Measurements from ENCODE around the gene GSTA4.
A peak's percentile ranks its signal among the peaks of the same experiment; 100 is the strongest.

Gene GSTA4

DNA sequence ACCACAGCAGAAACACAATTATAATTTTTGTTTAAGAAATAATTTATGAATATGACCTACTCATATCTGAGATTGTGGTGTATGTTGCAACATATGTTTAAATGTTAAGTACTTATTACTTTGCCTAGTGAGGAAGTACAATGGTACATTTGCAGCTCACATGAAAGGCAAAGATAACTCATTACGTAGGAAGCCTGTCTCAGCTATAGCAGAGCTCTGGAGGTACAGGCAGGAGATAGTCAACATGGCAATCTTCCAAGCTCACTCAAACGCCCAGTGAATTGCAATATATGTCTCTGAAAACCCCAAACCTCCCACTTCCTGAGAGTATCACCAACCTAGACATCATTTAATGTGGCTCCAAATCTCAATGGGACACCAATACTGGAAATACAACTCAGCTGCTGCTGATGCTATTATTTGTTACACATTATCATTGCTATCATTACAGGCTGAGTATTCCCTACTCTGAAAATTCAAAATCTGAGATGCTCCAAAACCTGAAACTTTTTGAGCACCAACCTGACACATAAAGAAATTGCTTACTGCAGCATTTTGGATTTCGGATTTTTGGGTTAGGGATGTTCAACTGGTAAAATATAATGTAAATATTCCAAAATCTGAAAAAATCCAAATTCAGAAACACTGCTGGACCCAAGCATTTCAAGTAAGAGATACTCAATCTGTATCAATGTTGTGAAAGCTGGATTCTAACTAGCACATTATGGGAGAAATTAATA lies 25.1 kb upstream of the GSTA4 start:
- no peak overlapping the region for H3K4me3 ChIP-seq (ENCODE audit: control insufficient read depth, low read depth, low read length)
- DNase-seq (ENCODE audit: low read depth): no peak
- TF ChIP-seq, protein P1, sequence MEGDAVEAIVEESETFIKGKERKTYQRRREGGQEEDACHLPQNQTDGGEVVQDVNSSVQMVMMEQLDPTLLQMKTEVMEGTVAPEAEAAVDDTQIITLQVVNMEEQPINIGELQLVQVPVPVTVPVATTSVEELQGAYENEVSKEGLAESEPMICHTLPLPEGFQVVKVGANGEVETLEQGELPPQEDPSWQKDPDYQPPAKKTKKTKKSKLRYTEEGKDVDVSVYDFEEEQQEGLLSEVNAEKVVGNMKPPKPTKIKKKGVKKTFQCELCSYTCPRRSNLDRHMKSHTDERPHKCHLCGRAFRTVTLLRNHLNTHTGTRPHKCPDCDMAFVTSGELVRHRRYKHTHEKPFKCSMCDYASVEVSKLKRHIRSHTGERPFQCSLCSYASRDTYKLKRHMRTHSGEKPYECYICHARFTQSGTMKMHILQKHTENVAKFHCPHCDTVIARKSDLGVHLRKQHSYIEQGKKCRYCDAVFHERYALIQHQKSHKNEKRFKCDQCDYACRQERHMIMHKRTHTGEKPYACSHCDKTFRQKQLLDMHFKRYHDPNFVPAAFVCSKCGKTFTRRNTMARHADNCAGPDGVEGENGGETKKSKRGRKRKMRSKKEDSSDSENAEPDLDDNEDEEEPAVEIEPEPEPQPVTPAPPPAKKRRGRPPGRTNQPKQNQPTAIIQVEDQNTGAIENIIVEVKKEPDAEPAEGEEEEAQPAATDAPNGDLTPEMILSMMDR (IDR thresholded peaks at IDR 0.05; ENCODE audit: control insufficient read depth, insufficient read depth, low read depth, low read length, missing control alignments): no peak

DNA sequence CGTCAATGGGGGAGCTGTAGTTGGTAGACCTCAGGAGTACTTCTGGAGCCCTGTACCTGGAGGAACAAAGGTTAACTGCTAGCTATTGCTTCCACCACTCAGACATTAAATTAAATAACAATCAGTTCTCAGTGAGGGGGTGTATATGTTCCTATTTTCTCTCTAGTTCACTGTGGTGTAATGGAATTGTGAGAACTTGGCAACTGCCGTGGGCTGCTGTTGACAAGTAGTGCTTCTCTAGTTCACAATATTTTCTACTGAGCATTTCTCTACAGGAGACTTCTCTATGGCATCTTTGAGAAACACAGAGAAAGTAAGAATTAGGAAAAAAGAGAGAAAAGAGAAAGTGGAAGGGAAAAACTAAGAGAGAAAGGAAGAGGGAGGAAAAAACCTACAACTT lies 23.4 kb upstream of the GSTA4 start:
- DNase-seq (ENCODE audit: low read depth): no peak

DNA sequence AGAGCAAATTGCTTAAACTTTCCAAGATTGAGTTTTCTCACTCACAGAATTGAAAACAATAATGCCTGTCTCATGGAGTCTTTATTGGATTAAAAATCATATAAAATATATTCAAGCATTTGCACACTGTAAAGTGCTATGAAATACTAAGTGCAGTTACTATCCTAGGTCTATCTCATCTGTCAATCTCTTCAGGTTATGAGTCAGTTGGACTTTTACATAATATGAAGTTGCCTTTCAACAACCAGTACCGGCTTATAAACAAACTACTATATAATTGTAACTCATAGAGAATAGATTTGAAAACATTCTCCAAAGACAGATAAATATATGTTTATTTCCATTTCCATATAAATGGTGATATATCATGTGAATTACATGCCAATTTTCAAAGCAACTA lies 20.4 kb upstream of the GSTA4 start:
- H3K4me3 ChIP-seq (ENCODE audit: control insufficient read depth, low read depth, low read length): no peak overlapping the region
- TF ChIP-seq, protein P1 (IDR thresholded peaks at IDR 0.05; ENCODE audit: control insufficient read depth, insufficient read depth, low read depth, low read length, missing control alignments): no peak
- DNase-seq (ENCODE audit: low read depth): no peak

More for the DNA sequence above, 23.4 kb upstream of the GSTA4 start:
- TF ChIP-seq, protein P1 (IDR thresholded peaks at IDR 0.05; ENCODE audit: control insufficient read depth, insufficient read depth, low read depth, low read length, missing control alignments): no peak
- no peak overlapping the region for H3K4me3 ChIP-seq (ENCODE audit: control insufficient read depth, low read depth, low read length)

DNA sequence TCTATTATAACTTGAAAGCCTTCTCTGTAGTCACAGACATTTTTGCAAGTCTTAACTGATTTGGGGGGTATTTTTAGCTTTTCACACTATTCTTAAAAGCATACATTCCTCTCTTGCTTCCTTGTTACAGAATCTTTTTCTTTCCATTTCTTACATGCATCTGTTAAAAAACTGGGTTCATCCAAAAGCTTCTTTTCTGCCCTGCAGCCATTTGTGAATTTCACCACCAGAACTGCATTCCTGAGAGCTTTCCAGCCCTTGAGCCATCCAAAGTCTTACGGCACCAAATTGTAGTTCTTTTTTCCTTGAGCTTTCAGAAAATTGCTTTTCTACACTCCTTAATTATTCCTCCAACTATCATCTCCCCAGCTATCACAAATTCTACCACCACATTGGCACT lies 19.7 kb upstream of the GSTA4 start:
- no peak overlapping the region for H3K4me3 ChIP-seq (ENCODE audit: control insufficient read depth, low read depth, low read length)
- no peak for DNase-seq (ENCODE audit: low read depth)
- TF ChIP-seq, protein P1 (IDR thresholded peaks at IDR 0.05; ENCODE audit: control insufficient read depth, insufficient read depth, low read depth, low read length, missing control alignments): no peak

DNA sequence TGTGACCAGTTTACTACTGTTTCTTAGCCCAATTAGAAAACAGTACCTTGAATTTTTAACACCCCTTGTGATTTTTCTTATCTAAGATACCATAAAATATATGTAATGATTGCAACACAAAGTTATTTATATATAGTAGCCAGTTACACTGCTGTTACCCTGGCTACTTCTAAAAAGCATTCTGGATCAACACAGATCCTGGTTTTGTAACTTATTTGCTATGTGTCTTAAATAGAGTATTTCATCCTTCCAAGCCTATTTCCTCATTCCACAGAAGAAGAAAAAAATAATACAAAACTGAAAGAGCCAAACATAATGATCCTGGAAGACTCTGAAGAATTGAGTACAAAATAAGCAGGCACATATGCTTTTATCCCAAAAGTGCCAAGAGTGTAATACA lies 19.0 kb upstream of the GSTA4 start:
- TF ChIP-seq, protein P1 (IDR thresholded peaks at IDR 0.05; ENCODE audit: control insufficient read depth, insufficient read depth, low read depth, low read length, missing control alignments): no peak
- peak; percentile 55 for DNase-seq (ENCODE audit: low read depth)
- H3K4me3 ChIP-seq (ENCODE audit: control insufficient read depth, low read depth, low read length): no peak overlapping the region

DNA sequence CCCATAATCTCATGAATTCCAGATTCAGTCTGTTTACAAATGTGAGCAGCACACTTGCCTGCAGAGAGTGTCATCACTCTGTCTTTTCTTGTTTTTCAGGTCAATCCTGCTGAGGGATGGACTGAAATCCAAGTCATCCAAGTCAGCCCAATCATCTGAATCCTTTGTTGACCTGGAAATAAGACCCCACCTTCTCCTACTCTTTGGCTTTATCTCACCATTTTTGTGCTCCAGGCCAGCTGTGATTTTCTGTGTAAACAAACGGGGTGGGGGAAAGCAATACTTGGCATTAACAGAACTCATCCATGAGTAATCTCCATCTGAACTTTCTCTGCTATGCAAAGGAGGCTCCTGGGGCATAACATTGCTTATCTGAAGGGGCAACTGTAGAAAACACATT lies 16.9 kb upstream of the GSTA4 start:
- no peak overlapping the region for H3K4me3 ChIP-seq (ENCODE audit: control insufficient read depth, low read depth, low read length)
- TF ChIP-seq, protein P1 (IDR thresholded peaks at IDR 0.05; ENCODE audit: control insufficient read depth, insufficient read depth, low read depth, low read length, missing control alignments): no peak
- no peak for DNase-seq (ENCODE audit: low read depth)

All from AG09309 (cell line).